Measurements from ENCODE around the gene SMYD4. TPM values are rescaled to one million over a fixed set of nuclear protein-coding genes. Genes with fewer than 3 reads are reported as not detected.
A peak's percentile ranks its signal among the peaks of the same experiment; 100 is the strongest.
"Not testable (repeated sequence)": the region's sequence is repeated elsewhere in the genome, so short reads cannot be mapped to it uniquely, and the experiment has no call there.

The SMYD4 gene
- total RNA-seq, 1 donor from 2014 or later = 8.8 TPM

- intact Hi-C loops (cut with DNase I) = no loop called here
- DNase-seq (ENCODE audit: low spot score) = no peak
Measured at GRCh38 chr17:1742371-1743087, 87.2 kb downstream of the SMYD4 start, which contains the start of gene SERPINF2. Gene SERPINF2, plus strand, starts transcription at chr17:1742871. Its CDS starts 2,125 bp downstream, at chr17:1744996.

GRCh38 chr17:1741899-1742298 lies 87.8 kb downstream of the SMYD4 start:
- intact Hi-C loops (cut with DNase I); DNase-seq (ENCODE audit: low spot score): not testable (repeated sequence)

- intact Hi-C loops (cut with DNase I) = no loop called here
Measured at GRCh38 chr17:1737531-1738291, 92.0 kb downstream of the SMYD4 start.

GRCh38 chr17:1736348-1737281 lies 93.1 kb downstream of the SMYD4 start:
- intact Hi-C loops (cut with DNase I) = no loop called here
- no peak for DNase-seq (ENCODE audit: low spot score)

More at GRCh38 chr17:1737531-1738291, 92.0 kb downstream of the SMYD4 start:
- no peak for DNase-seq (ENCODE audit: low spot score)

- DNase-seq (ENCODE audit: low spot score) = no peak
- intact Hi-C loops (cut with DNase I) = no loop called here
Measured at GRCh38 chr17:1735834-1736347, 93.8 kb downstream of the SMYD4 start.

- intact Hi-C loops (cut with DNase I) = no loop called here
- no peak for DNase-seq (ENCODE audit: low spot score)
Measured at GRCh38 chr17:1735418-1735817, 94.3 kb downstream of the SMYD4 start.

GRCh38 chr17:1733759-1734158 lies 95.9 kb downstream of the SMYD4 start:
- intact Hi-C loops (cut with DNase I) = loop anchor here (5.0 kb wide), 1 partner anchor 294 kb away; the partner anchor contains the start of gene RTN4RL1
- no peak for DNase-seq (ENCODE audit: low spot score)

GRCh38 chr17:1732833-1733321 lies 96.8 kb downstream of the SMYD4 start:
- intact Hi-C loops (cut with DNase I) = loop anchor here (5.0 kb wide), 1 partner anchor 294 kb away; the partner anchor contains the start of gene RTN4RL1
- no peak for DNase-seq (ENCODE audit: low spot score)

- DNase-seq (ENCODE audit: low spot score) = no peak
Measured at GRCh38 chr17:1732241-1732832, 97.4 kb downstream of the SMYD4 start.

GRCh38 chr17:1731194-1731506 lies 98.6 kb downstream of the SMYD4 start:
- DNase-seq (ENCODE audit: low spot score) = no peak
- intact Hi-C loops (cut with DNase I) = loop anchor here (5.0 kb wide), 1 partner anchor 296 kb away; the partner anchor contains the start of gene RTN4RL1

More at GRCh38 chr17:1732241-1732832, 97.4 kb downstream of the SMYD4 start:
- intact Hi-C loops (cut with DNase I) = loop anchor here (5.0 kb wide), 1 partner anchor 295 kb away; the partner anchor contains the start of gene RTN4RL1

- intact Hi-C loops (cut with DNase I) = loop anchor here (5.0 kb wide), 1 partner anchor 297 kb away; the partner anchor contains the start of gene RTN4RL1
- DNase-seq (ENCODE audit: low spot score) = peak; percentile 87
Measured at GRCh38 chr17:1730326-1731193, 99.1 kb downstream of the SMYD4 start.

- DNase-seq (ENCODE audit: low spot score) = no peak
- intact Hi-C loops (cut with DNase I) = loop anchor here (5.0 kb wide), 3 partner anchors 32 to 297 kb away; partner anchors contain the start of genes RTN4RL1 and SERPINF1
Measured at GRCh38 chr17:1729966-1730325, 99.8 kb downstream of the SMYD4 start.

Other genes starting within 250 kb of the SMYD4 start
- gene SLC43A2, start 201.1 kb downstream of the SMYD4 start, total RNA-seq = 4.8 TPM
- 10.9 TPM for gene SCARF1, start 184.2 kb downstream of the SMYD4 start, total RNA-seq
- 49.8 TPM for gene RILP, start 180.0 kb downstream of the SMYD4 start, total RNA-seq
- gene PRPF8, start 145.0 kb downstream of the SMYD4 start, total RNA-seq = 162 TPM
- gene TLCD2, start 119.5 kb downstream of the SMYD4 start, total RNA-seq = 2.6 TPM
- 7.2 TPM for gene WDR81, start 105.2 kb downstream of the SMYD4 start, total RNA-seq
- 1.2 TPM for gene SERPINF2, start 87.0 kb downstream of the SMYD4 start, total RNA-seq
- 163 TPM for gene SERPINF1, start 67.8 kb downstream of the SMYD4 start, total RNA-seq
- gene RPA1, start 103 bp upstream of the SMYD4 start, total RNA-seq = 76.7 TPM
- 0.32 TPM for gene RTN4RL1, start 195.4 kb upstream of the SMYD4 start, total RNA-seq
- gene DPH1, start 200.3 kb upstream of the SMYD4 start, total RNA-seq = 28.8 TPM
- gene OVCA2, start 212.1 kb upstream of the SMYD4 start, total RNA-seq = 19.8 TPM
- 15.0 TPM for gene HIC1, start 225.2 kb upstream of the SMYD4 start, total RNA-seq

Measured in cardiac septum (tissue), 1 donor.